ENCODE data around the gene ZBTB12.
A peak's percentile ranks its signal among the peaks of the same experiment; 100 is the strongest.

Gene ZBTB12

GRCh38 chr6:31862344-31863235, 39.3 kb downstream of the ZBTB12 start, which contains the start of gene NEU1 (continued):
- TF ChIP-seq ZXDB (tag by site-specific recombination; IDR thresholded peaks at IDR 0.05) (peak; percentile 82), TCF7L2 (IDR thresholded peaks at IDR 0.05; ENCODE audit: borderline replicate concordance, low read depth, low read length) (no peak), KLF9 (tag by site-specific recombination; IDR thresholded peaks at IDR 0.05; ENCODE audit: low read depth) (no peak; the same call in 1 of the 2 replicates), ZFP69B (tag by site-specific recombination; IDR thresholded peaks at IDR 0.05) (peak; percentile 76), ZNF76 (tag by site-specific recombination; IDR thresholded peaks at IDR 0.05; ENCODE audit: borderline replicate concordance, low read depth) (no peak), ZNF274 (IDR thresholded peaks at IDR 0.05; ENCODE audit: low read length) (no peak), ZNF274 (tag by site-specific recombination; IDR thresholded peaks at IDR 0.05; ENCODE audit: borderline replicate concordance) (no peak), ZEB2 (tag by site-specific recombination; IDR thresholded peaks at IDR 0.05) (no peak), ZNF449 (tag by site-specific recombination; IDR thresholded peaks at IDR 0.05) (no peak), ZNF133 (tag by site-specific recombination; IDR thresholded peaks at IDR 0.05) (no peak), HOXA7 (CRISPR knock-in tag; IDR thresholded peaks at IDR 0.05; ENCODE audit: borderline replicate concordance) (no peak), ZNF280C (tag by site-specific recombination; IDR thresholded peaks at IDR 0.05) (no peak), ZBTB17 (tag by site-specific recombination; IDR thresholded peaks at IDR 0.05) (0 out of 2 replicates have a peak, but pooled peaks have one; percentile 40), ZNF530 (tag by site-specific recombination; IDR thresholded peaks at IDR 0.05; ENCODE audit: low read depth) (no peak), REST (tag by site-specific recombination; IDR thresholded peaks at IDR 0.05) (peak; percentile 38; the same call in 1 of the 2 replicates), ZNF112 (tag by site-specific recombination; IDR thresholded peaks at IDR 0.05) (no peak), ZNF211 (tag by site-specific recombination; IDR thresholded peaks at IDR 0.05; ENCODE audit: low read depth) (no peak), ZSCAN16 (tag by site-specific recombination; IDR thresholded peaks at IDR 0.05) (no peak), ZNF660 (tag by site-specific recombination; IDR thresholded peaks at IDR 0.05) (peak; percentile 51), ZNF335 (tag by site-specific recombination; conservative IDR thresholded peaks at IDR 0.05) (no peak), ZNF473 (tag by site-specific recombination; IDR thresholded peaks at IDR 0.05) (no peak), HOXD13 (CRISPR knock-in tag; IDR thresholded peaks at IDR 0.05; ENCODE audit: borderline replicate concordance) (no peak), ZNF394 (tag by site-specific recombination; IDR thresholded peaks at IDR 0.05; ENCODE audit: borderline replicate concordance) (peak; percentile 39; the same call in 1 of the 2 replicates), ZNF416 (tag by site-specific recombination; IDR thresholded peaks at IDR 0.05) (no peak), ZNF26 (tag by site-specific recombination; IDR thresholded peaks at IDR 0.05) (no peak), YY1 (tag by site-specific recombination; IDR thresholded peaks at IDR 0.05) (no peak), MZF1 (tag by site-specific recombination; IDR thresholded peaks at IDR 0.05; ENCODE audit: borderline replicate concordance) (no peak), ZNF639 (tag by site-specific recombination; IDR thresholded peaks at IDR 0.05) (0 out of 2 replicates have a peak, but pooled peaks have one; percentile 42)
